Measurements from ENCODE around the gene ABCB8. TPM values are rescaled to one million over a fixed set of nuclear protein-coding genes. Genes with fewer than 3 reads are reported as not detected.

ABCB8 gene
- total and polyA plus RNA-seq, 2 donors (not counting 1 experiment from before 2014, with no cell fraction given), result 41.4 to 69.7 TPM

DNA sequence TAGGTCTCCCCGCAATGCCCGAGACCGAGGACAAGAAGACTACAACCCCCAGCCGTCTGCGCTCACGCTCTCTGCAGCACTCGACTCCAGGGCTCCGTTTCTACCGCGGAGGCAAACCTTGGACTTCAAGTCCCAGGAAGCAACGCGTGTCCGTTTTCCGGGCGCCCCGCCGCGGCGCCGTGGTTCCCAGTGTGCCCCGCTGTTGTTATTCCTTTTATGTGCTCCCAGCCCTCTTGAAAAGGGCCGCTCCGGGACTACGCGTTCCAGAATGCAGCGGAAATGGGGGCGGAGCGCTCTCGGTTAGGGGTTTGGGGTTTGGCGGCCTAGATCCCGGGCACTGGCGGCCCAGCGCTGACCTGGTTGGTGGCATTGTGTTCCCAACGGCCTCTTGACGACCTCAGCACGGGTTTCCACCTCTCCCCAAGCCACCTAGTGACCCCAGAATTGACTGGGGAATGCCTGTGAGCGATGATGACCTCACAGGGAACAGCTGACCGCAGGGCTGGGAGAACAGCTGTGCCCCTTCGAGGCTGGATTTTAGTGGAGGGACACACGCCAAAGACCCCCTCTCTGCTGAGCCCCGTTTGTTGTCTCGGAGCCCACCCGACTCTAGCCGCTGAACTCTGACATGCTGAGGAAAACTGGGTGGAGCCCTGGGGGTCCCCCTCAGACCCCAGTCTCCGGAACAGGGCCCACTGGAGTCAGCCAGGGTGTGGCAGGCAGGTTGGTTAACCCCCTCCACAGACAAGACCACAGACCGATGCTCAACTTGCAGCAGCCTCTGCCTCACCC is 29.9 kb downstream of the ABCB8 start:
- Histone ChIP-seq H3K9me3 (ENCODE audit: control extremely low read depth in 1 of 3, control insufficient read depth in 2 of 3, insufficient read depth in 1 of 3, low read length in 2 of 3) (no peaks in the 10 kb centered on the region), H3K27ac (ENCODE audit: low read length in 2 of 2) (peak overlapping the region; percentile 79 to 82), H3K27me3 (replicated peaks in 1 of 4; ENCODE audit: control extremely low read depth in 1 of 4, control insufficient read depth in 3 of 4, insufficient read depth in 4 of 4, low read length in 3 of 4) (no peaks in the 10 kb centered on the region), H2AFZ (ENCODE audit: insufficient read depth, low read depth, low read length, poor library complexity, severe bottlenecking) (peak overlapping the region; percentile 98), H3K36me3 (replicated peaks in 1 of 2; ENCODE audit: control extremely low read depth in 1 of 2, control insufficient read depth in 1 of 2, extremely low read depth in 1 of 2, insufficient read depth in 2 of 2, low read length in 1 of 2) (no peaks in the 10 kb centered on the region), H3K4me1 (ENCODE audit: control insufficient read depth in 2 of 2, insufficient read depth in 2 of 2, low read length in 2 of 2) (peaks cover 23 to 40% of the 10 kb centered on the region in 2 donors), H3K4me2 (replicated peaks; ENCODE audit: low read depth, low read length, poor library complexity, severe bottlenecking) (peak overlapping the region; percentile 100), H3K4me3 (ENCODE audit: control extremely low read depth in 1 of 5, extremely low read depth in 1 of 5, insufficient read depth in 1 of 5, low read depth in 2 of 5, low read length in 4 of 5) (peak overlapping the region; percentile 67 to 90 (median 73)), H3K9ac (ENCODE audit: low read length) (peak overlapping the region; percentile 89), H3K79me2 (ENCODE audit: control insufficient read depth, insufficient read depth, low read length) (peaks cover 37% of the 10 kb centered on the region), H4K20me1 (ENCODE audit: control insufficient read depth, insufficient read depth, low read length, poor library complexity, severe bottlenecking) (peaks cover 32% of the 10 kb centered on the region)
- peak; percentile 98 for DNase-seq
- WGBS (ENCODE audit: insufficient coverage), result 1% methylated on average over 45 of the region's 46 CpGs
- Mint-ChIP-seq H3K4me3 (peak overlapping the region; percentile 96), H3K4me1 (peaks cover 36% of the 10 kb centered on the region), H3K27ac (peak overlapping the region; percentile 94), H3K27me3 (no peaks in the 10 kb centered on the region), H3K9me3 (ENCODE audit: insufficient read depth) (no peaks in the 10 kb centered on the region)
- intact Hi-C loops (cut with micrococcal nuclease), result loop anchor here (1.0 to 5.0 kb wide), 7 partner anchors 30 to 1343 kb away; partner anchors contain the start of genes ABCB8, ABCF2, REPIN1 and ZNF862
- CTCF ChIA-PET, result interaction anchor here (0.6 to 1.6 kb wide), 4 partner anchors 23 to 1453 kb away, joined by 3 to 6 read pairs (median 4); partner anchors contain the start of gene FASTK
- TF ChIP-seq, protein P1, sequence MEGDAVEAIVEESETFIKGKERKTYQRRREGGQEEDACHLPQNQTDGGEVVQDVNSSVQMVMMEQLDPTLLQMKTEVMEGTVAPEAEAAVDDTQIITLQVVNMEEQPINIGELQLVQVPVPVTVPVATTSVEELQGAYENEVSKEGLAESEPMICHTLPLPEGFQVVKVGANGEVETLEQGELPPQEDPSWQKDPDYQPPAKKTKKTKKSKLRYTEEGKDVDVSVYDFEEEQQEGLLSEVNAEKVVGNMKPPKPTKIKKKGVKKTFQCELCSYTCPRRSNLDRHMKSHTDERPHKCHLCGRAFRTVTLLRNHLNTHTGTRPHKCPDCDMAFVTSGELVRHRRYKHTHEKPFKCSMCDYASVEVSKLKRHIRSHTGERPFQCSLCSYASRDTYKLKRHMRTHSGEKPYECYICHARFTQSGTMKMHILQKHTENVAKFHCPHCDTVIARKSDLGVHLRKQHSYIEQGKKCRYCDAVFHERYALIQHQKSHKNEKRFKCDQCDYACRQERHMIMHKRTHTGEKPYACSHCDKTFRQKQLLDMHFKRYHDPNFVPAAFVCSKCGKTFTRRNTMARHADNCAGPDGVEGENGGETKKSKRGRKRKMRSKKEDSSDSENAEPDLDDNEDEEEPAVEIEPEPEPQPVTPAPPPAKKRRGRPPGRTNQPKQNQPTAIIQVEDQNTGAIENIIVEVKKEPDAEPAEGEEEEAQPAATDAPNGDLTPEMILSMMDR (IDR thresholded peaks at IDR 0.05), result no peak
- TF ChIP-seq EZH2 (IDR thresholded peaks at IDR 0.05; ENCODE audit: borderline replicate concordance, insufficient read depth, low read depth, low read length, poor library complexity, severe bottlenecking), result no peak
- ATAC-seq (ENCODE audit: low read depth), result peak; percentile 92
- POLR2A ChIA-PET, result interaction anchor here (0.8 to 1.3 kb wide), 4 partner anchors 12 to 731 kb away, joined by 4 to 7 read pairs (median 6); partner anchors contain the start of gene ABCB8
